Inflammatory macrophage treated with lipopolysaccharide for 4 hours (primary cell): Measurements from ENCODE around the gene IGFALS.

Experiments used
- DNase-seq: peaks from one replicate; pipeline ENCODE4 v3.0.0-alpha.2; 2020

Gene IGFALS

GRCh38 chr16:1763521-1764511 lies 29.7 kb downstream of the IGFALS start:
- DNase-seq: no peak

- no peak for DNase-seq
Measured at GRCh38 chr16:1762879-1763520, 30.5 kb downstream of the IGFALS start.

GRCh38 chr16:1762196-1762878 lies 31.2 kb downstream of the IGFALS start:
- DNase-seq: no peak

- no peak for DNase-seq
Measured at GRCh38 chr16:1761751-1762150, 31.8 kb downstream of the IGFALS start.

GRCh38 chr16:1760911-1761310 lies 32.6 kb downstream of the IGFALS start:
- no peak for DNase-seq

- no peak for DNase-seq
Measured at GRCh38 chr16:1759511-1759910, 34.0 kb downstream of the IGFALS start.

GRCh38 chr16:1758923-1759322 lies 34.6 kb downstream of the IGFALS start:
- no peak for DNase-seq

- DNase-seq: no peak
Measured at GRCh38 chr16:1757714-1758461, 35.6 kb downstream of the IGFALS start.

GRCh38 chr16:1754204-1754603 lies 39.3 kb downstream of the IGFALS start:
- no peak for DNase-seq

GRCh38 chr16:1752853-1753252 lies 40.7 kb downstream of the IGFALS start:
- no peak for DNase-seq

GRCh38 chr16:1751946-1752345 lies 41.6 kb downstream of the IGFALS start:
- DNase-seq: no peak

- no peak for DNase-seq
Measured at GRCh38 chr16:1749152-1750117, 44.1 kb downstream of the IGFALS start.

GRCh38 chr16:1747934-1748333 lies 45.6 kb downstream of the IGFALS start:
- no peak for DNase-seq

GRCh38 chr16:1746693-1747195 lies 46.8 kb downstream of the IGFALS start:
- DNase-seq: no peak

GRCh38 chr16:1745900-1746692 lies 47.4 kb downstream of the IGFALS start:
- no peak for DNase-seq

- DNase-seq: no peak
Measured at GRCh38 chr16:1745181-1745899, 48.2 kb downstream of the IGFALS start.

GRCh38 chr16:1744338-1744840 lies 49.1 kb downstream of the IGFALS start:
- DNase-seq: no peak

- no peak for DNase-seq
Measured at GRCh38 chr16:1743376-1744337, 49.8 kb downstream of the IGFALS start.
